ENCODE measurements around the gene ATXN7L3B.

Gene ATXN7L3B

DNA sequence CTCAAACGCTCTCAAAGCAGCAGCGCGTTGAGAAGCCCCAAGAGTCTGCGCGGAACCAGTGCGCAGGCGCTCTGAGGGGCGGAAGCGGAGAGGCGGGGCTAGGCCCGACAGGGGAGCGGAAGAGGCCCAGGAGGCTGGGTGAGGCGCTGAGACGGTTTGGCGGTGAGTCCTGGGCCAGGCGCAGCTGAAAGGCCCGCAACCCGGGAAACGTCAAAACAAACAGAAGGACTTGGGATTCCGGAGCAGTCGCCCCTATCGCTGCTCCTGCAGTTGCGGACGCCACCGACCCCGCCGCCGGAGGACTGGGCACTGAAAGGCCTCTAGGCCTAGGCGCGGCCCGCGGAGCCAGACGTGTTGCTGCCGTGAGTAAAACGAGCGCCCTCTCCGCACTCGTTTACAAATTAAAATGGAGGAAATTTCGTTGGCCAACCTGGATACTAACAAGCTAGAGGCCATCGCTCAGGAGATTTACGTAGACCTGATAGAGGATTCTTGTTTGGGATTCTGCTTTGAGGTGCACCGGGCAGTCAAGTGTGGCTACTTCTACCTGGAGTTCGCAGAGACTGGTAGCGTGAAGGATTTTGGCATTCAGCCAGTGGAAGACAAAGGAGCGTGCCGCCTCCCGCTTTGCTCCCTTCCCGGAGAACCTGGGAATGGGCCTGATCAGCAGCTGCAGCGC, at the start of gene ATXN7L3B:
TSS of gene ATXN7L3B (plus strand) at position 129 of the 679 bp plus-strand sequence. CDS start at position 407, 278 bp downstream.
- DNase-seq, result peak; percentile 93

DNA sequence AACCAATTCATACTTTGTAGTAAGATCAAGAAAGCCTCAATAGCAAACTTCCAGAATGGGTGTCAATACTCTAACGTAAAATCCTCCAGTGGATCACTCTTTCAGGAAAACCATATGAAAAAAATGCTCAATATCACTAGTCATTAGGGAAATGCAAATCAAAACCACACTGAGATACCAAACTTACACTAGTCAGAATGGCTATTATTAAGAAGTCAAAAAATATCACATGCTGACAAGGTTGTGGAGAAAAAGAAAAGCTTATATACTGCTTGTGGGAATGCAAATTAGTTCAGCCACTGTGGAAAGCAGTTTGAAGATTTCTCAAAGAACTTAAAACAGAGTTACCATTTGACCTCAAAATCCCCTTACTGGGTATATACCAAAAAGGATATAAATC, 49.5 kb upstream of the ATXN7L3B start:
- DNase-seq, result no peak

GRCh38 chr12:74489543-74489942, 48.1 kb upstream of the ATXN7L3B start:
- no peak for DNase-seq

- DNase-seq, result peak; percentile 74
These were observed 47.1 kb upstream of the ATXN7L3B start for GRCh38 chr12:74490390-74491064.

DNA sequence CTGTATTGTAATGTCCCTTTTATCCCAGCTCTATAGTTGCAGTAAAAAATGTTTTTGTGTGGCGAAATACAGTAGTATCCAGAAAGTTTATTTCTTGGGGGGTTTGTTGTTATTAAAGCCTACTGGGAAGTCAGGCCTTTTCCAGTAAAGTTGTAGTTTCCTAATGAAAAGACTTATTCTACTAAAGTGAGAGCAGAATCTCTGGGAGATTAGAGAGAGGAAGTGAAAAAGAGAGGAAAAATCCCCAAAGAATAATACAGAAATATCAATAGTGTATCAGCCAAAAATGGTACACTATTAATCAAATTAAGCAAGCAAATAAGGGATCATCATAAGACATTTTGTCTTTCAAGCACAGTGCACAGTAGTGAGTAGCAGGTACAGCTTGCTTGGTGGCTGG, 46.3 kb upstream of the ATXN7L3B start:
- no peak for DNase-seq

GRCh38 chr12:74499192-74499591, 38.4 kb upstream of the ATXN7L3B start:
- no peak for DNase-seq

DNA sequence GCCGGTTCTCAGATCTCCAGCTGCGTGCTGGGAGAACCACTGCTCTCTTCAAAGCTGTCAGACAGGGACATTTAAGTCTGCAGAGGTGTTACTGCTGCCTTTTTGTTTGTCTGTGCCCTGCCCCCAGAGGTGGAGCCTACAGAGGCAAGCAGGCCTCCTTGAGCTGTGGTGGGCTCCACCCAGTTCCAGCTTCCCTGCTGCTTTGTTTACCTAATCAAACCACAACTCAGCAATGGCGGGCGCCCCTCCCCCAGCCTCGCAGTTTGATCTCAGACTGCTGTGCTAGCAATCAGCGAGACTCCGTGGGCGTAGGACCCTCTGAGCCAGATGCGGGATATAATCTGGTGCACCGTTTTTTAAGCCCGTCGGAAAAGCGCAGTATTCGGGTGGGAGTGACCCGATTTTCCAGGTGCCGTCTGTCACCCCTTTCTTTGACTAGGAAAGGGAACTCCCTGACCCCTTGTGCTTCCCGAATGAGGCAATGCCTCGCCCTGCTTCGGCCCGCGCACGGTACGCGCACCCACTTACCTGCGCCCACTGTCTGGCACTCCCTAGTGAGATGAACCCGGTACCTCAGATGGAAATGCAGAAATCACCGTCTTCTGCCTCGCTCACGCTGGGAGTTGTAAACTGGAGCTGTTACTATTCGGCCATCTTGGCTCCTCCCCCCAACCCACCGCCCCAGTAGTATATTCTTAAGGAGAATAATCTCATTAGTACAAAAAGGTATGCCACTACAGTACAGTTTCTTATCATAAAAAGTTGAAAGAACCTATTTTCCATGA, 28.6 kb upstream of the ATXN7L3B start:
- peak; percentile 42 for DNase-seq

GRCh38 chr12:74509886-74510285, 27.7 kb upstream of the ATXN7L3B start:
- DNase-seq, result no peak

DNA sequence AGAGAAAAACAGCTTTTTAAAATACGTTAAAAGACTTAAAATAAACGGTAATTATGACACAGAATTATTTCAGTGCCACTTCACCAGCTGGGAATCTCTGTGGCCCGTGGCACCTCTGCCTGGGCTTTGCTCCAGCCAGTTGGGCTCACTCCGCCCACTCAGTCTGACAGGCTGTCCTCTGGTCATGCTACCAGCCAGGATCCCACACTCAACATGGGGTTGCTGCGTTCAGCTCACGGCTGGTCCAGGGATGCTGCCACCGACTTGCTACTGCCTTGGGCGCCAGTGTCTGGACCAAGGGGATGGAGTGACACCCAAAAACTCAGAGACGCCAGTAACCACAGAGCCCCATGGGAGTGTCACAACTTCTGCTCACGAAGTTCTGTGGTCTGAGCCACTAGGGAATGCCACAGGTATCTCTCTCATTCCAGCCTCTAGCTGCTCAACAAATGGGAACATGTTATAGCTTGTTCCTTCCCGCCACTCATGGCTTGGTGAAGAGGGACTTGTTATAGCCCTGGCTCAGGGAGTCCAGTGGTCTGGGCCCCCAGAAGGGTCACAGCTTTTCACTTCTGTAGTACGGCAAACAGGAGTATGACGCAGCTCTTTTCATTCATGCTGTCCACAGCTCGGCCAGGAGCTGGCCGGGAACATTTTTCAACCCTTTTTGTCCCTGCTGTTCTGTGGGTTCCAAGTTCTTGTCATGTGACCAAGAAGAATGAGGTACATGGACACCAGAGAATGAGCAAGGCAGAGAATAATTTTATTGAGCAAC, 23.4 kb upstream of the ATXN7L3B start:
- no peak for DNase-seq

DNA sequence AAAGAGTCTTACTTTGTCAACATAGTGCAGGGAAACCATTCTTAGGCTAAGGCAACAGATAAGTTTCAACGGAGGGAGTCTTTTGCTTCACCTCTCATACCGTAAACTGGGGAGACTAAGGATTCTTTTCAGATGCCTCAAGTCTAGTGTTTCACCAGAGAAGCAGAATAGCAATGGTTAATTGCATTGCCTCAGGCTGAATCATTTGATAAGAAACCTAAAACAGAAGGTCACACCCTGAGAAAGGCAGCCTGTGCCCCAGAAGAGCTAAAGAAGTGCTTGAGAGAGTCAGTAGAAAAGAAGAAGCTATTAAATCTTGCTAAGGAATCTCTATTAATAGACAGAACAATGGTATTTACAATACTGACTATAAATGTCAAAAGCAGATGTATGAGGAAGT, 21.8 kb upstream of the ATXN7L3B start:
- no peak for DNase-seq

- no peak for DNase-seq
These were observed 11.1 kb upstream of the ATXN7L3B start for GRCh38 chr12:74526535-74526934.

GRCh38 chr12:74527491-74527890, 10.1 kb upstream of the ATXN7L3B start:
- DNase-seq, result no peak

GRCh38 chr12:74530676-74531075, 7.0 kb upstream of the ATXN7L3B start:
- DNase-seq, result no peak

DNA sequence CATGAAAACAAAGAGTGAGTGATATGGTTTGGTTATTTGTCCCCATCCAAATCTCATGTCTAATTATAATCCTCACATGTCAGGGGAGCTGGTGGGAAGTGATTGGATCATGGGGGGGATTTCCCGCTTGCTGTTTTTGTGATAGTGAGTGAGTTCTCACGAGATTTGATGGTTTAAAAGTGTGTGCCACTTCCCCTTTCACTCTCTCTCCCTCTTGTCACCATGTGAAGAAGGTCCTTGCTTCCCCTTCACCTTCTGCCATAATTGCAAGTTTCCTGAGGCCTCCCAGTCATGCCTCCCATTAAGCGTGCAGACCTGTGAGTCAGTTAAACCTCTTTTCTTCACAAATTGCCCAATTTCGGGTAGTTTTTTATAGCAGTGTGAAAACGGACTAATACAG, 2.1 kb upstream of the ATXN7L3B start:
- DNase-seq, result no peak

- peak; percentile 63 for DNase-seq
These were observed 419 bp upstream of the ATXN7L3B start for GRCh38 chr12:74537126-74537706.

GRCh38 chr12:74538491-74539258, 1.0 kb downstream of the ATXN7L3B start:
- no peak for DNase-seq

DNA sequence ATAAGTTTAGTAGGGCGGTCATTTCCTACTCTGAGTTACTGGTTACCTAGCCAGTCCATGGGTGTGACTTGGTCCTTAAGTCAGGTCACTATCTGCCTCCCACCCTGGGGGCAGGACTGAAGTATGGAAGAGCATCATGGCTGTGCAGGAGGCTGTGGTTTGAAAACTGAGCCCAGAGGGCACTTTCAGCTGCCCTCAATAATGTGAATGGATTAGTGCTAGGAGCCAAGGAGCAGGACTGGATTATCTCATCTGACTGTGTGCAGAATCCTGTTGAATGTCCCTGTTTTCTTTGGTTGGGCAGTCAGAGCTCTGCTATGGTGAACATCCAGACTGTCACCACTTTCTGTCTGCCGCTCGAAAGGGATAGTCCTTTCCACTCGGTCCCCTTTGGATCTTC, 1.6 kb downstream of the ATXN7L3B start:
- no peak for DNase-seq

DNA sequence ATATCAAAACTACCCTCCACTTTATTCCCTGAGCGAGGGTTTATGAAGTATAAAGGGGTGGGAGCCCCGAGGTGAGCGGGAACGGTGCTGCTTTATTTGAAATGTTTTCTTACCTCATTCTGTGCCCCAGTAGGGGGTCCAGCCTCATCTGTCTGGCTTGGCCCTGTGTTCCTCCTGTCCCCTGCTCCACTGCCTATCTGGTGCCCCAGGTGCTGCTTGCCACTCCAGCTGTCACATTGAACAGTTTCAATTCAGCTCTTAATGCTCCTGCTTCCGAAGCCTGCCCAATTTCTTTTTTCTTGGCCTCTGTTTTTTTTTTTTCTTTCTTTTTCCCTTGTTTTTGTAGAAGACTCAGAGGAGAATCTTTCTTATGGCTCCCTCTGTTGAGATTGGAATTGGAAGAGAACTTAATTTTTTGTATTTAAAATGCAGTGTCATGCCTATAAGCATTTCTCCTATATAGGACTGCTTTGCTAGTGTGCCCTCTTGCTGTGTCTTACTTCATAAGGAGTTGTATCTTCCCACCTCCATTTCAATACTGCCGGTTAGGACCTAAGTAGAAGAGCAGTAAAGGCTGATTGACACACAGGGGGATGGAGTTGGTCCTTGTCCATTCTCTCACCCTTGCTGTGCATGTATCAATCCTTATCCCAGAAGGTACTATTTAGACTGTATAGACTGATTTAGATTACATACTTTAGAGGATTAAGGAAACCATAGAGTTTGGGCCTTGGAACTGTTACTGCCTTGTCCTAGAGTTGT, 2.3 kb downstream of the ATXN7L3B start:
- no peak for DNase-seq

DNA sequence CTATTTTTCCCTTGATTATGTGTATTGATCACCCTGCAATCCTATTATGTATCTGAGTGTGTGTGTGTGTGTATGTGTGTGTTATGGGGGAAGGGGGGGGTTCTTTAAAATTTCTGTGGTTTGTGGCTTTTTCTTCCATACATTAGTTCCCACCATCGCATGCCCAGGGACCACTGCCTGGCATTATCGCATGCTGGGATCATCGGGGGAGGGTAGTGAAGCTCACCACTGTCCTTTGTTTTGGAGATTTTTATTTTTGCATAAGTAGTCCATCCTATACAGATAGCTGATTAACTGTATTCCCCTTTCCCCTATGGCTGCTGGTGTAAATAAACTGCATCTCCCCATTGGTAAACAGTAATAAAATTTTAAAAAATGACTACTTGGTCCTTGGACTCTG, 3.4 kb downstream of the ATXN7L3B start:
- no peak for DNase-seq

- no peak for DNase-seq
These were observed 9.6 kb downstream of the ATXN7L3B start for GRCh38 chr12:74547249-74547648.

- no peak for DNase-seq
These were observed 13.7 kb downstream of the ATXN7L3B start for GRCh38 chr12:74551291-74551690.

All from DMS153 (cell line).